PFSK-1 (cell line): ENCODE data around the gene SMAD4.

Experiments used
- FOXP2 ChIP-seq: optimal IDR thresholded peaks from 2 replicates; pipeline ENCODE3; 2011; ENCODE audit warnings: borderline replicate concordance, control low read depth, inconsistent platforms; ENCODE audit not compliant: insufficient read depth; ENCODE audit errors: extremely low read length, extremely low read depth
- POLR2AphosphoS5 ChIP-seq: IDR thresholded peaks from 2 replicates; pipeline ENCODE4 v1.6.1; 2012; ENCODE audit warnings: low read depth, mild to moderate bottlenecking, control low read depth, low read length, moderate library complexity
- REST ChIP-seq, 2 experiments: IDR thresholded peaks; 2 replicates each; pipeline versions ENCODE4 v1.6.1 to v1.8.0; 2011 to 2012; ENCODE audit warnings: low read depth in 2 of 2, low read length in 2 of 2, control low read depth in 1 of 2, inconsistent platforms in 1 of 2, mild to moderate bottlenecking in 1 of 2, moderate library complexity in 1 of 2; ENCODE audit not compliant: insufficient read depth in 1 of 2
- TAF1 ChIP-seq: IDR thresholded peaks from 2 replicates; pipeline ENCODE4 v1.6.1; 2012; ENCODE audit warnings: low read length, control low read depth, borderline replicate concordance; ENCODE audit not compliant: insufficient read depth

- no peak for TF ChIP-seq REST (IDR thresholded peaks at IDR 0.05; ENCODE audit: insufficient read depth in 1 of 2, low read depth in 2 of 2, low read length in 2 of 2)
- no peak for TF ChIP-seq POLR2AphosphoS5
- no peak for TF ChIP-seq TAF1
- no peak for TF ChIP-seq FOXP2
Observed at GRCh38 chr18:51064256-51064655, 34.2 kb downstream of the SMAD4 start.
